Smooth muscle cell of the umbilical artery (primary cell): ENCODE data around the gene GFI1. TPM values are rescaled to one million over a fixed set of nuclear protein-coding genes. Genes with fewer than 3 reads are reported as not detected.

Experiments used
- total RNA-seq: library from RNA; depleted of rRNA; stranded (reverse); fragments of >200 nt; gene quantifications from 2 replicates; pipeline ENCODE4 v1.2.3, GENCODE V29; 2014

Gene GFI1
- total RNA-seq: under 0.01 and 0.37 TPM in 2 replicates

DNA sequence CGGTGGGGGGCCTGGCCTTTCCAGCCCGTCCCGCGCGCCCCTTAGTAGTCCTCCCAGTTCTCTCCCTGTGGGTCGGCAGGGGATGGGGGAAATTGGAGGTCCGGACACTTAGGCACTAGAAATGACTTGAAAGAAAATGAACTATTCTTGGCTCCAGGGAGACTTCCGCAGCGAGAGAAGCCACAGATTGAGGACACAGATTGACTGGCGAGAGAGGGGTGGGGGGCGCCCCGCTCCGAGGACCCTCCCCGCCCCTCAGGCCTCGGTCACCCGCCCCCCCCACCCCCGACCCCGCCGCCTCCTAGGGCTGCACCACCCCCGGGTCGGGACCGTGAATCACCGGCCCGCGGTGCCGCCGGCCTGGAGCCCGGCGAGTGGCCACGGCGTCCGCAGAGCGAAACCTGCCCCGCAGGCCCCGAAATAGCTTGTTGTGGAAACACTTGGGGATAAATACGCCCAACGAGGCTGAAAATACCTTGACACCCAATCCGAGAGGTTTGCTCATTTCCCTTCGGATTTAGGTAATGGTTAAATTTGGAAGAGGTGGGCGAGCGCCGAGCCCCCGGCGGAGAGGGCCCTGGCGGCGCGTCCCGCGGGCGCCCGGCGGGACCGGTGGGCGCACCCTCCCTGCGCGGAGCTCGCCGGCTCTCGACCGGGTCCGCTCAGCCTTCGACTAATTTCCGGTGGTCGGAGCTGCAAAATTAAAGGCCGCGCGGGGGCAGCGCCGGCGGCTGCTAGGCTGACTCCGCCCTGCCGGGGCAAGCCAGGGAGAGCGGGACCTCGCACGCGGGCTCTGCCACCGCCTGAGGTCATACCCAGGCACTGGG is at the start of gene GFI1:
TSS of gene GFI1 (minus strand) at position 675 of the 827 bp plus-strand sequence. CDS start 3,438 bp downstream, outside the sequence.

Other genes with a start within 250 kb of the GFI1 start
- 8.9 and 10.9 TPM in 2 replicates for gene GLMN, start 187.9 kb downstream of the GFI1 start, total RNA-seq
- 8.3 and 22.2 TPM in 2 replicates for gene RPAP2, start 187.9 kb downstream of the GFI1 start, total RNA-seq